ENCODE results near the gene EPHB2.

Gene EPHB2

DNA sequence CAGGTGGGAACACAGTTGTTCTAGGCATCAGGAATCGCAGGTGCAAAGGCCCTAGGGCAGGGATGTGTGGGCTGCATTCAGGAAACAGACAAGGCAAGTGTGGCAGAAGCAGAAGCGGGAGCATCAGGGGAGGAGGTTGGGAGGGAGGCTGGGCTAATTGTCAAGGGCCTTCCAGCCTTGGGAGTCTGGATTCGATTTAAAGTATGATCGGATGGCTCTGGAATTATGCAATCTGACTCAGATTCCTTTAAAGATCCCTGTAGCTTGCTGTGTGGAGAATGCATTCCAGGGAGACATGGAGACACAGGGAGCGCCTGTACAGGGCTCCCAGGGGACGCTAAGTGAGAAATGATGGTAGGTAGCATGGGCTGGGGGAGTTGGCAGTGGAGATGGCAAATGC is 175.6 kb downstream of the EPHB2 start:
- DNase-seq (ENCODE audit: low read depth): no peak

DNA sequence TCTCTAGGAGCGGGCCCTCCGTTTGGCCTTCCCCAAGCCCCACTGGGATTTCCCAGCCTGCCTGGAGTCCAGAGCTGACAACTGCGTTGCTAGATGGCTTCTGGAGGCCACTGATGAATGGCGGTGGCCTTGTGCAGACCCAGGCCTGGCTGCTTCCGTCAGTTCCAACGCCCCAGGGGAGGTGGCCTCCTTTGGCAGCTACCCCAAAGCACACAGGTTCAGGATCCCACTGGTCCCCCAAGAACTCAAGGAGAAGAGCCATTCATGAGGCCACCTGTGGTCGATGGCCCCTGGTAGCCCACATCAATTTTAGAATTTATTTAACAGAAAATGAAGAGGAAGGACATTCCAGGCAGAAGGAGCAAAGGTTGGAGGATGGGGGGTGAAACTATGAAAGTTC is 176.9 kb downstream of the EPHB2 start:
- DNase-seq (ENCODE audit: low read depth): no peak

DNA sequence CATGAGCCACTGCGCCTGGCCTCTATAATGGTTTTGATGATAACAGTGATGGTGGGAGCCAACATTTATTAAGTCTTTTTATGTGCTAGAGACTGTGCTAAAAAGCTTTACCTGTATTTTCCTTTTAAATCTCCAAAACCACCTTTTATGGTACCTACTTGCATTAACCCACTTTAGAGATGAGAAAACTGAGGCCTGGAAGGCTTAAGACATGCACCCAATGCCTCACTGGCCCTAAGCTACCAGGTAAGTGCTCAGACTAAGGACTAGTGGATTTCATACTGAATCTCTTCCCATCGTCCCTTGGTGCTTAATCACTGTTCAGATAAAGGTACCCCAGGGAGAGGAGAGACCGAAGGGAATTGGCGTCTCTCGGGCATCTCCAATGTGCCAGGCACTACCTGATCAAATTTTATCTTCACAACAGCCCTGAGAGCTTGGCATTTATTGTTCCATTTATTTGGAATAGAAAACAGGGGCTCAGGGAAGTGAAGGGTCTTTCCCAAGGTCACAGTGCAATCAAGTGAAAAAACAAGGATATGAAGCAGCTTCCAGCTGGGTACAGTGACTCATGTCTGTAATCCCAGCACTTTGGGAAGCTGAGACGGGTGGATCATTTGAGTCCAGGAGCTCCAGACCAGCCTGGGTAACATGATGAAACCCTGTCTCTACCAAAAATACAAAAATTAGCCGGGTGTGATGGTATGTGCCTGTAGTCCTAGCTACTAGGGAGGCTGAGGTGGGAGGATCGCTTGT is 177.9 kb downstream of the EPHB2 start:
- no peak for DNase-seq (ENCODE audit: low read depth)

DNA sequence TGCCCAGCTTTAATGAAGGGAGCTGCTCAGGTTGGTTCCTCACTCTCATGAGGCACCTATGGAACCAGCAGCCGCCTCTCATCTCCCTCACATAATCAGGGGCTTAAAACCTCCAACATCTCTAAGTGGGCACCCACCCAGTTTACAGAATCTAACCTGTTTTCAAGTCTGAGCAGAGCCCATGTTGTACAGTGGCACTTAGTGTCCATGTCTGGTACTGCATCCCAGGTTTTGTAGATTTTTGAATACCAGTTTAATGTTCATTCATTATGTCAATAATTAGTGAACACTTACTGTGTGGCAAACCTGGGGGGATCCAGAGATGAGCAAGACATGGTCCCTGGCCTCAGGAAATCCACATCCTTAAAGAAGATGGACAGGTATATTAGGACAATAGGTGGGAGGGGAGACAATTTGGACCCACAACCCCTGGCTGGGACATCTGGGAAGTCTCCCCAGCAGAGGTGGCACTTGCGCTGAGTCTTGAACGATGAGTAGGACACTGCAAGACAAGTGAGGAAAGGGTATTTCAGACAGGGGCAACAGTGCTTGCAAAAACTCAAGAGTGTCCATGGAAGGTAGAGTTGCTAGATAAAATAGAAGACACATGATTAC is 178.7 kb downstream of the EPHB2 start:
- DNase-seq (ENCODE audit: low read depth): no peak

DNA sequence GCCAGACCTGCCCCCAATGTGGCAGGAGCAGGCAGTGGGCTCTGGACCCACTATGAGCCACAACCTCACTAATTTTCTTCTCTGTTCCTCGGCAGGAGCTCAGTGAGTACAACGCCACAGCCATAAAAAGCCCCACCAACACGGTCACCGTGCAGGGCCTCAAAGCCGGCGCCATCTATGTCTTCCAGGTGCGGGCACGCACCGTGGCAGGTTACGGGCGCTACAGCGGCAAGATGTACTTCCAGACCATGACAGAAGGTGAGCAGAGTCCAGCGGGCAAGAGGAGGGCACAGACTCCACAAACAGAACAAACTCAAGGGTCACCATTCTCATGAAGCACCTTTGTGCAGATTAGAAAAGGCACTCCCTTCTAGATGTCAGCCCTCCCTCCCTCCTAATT is 182.2 kb downstream of the EPHB2 start:
- no peak for DNase-seq (ENCODE audit: low read depth)

DNA sequence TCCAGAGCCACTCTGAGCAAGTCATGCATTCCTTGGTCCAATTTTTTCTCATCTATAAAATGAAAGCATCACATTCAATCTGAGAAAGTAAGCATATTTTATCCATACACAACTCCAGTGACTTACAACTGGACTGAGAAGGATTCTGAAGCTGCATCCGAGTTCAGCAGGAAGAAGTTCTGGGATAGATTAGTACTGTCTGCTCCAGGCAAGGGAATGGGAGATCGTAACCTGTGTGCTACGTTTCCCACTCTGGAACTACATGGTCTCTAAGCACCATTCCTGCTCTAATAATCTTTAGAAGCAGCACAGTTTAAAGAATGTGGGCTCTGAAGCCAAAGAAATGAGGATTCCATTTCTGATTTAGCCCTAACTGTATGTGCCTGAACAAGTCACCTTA is 182.7 kb downstream of the EPHB2 start:
- DNase-seq (ENCODE audit: low read depth): no peak

DNA sequence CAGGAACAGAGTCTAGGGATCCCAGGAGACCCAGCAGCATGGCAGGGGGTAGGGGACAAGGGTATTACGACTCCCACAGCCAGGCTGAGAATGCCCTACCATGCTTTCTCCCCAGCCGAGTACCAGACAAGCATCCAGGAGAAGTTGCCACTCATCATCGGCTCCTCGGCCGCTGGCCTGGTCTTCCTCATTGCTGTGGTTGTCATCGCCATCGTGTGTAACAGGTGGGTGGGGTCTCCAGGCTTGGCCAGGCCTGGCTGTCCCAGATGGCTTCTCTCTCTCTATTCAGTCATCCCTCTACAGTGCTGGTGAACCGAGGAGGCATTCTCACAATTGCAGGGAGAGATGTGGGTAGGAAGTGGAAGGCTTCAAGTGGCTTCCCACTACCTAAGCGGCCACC is 184.7 kb downstream of the EPHB2 start:
- no peak for DNase-seq (ENCODE audit: low read depth)

DNA sequence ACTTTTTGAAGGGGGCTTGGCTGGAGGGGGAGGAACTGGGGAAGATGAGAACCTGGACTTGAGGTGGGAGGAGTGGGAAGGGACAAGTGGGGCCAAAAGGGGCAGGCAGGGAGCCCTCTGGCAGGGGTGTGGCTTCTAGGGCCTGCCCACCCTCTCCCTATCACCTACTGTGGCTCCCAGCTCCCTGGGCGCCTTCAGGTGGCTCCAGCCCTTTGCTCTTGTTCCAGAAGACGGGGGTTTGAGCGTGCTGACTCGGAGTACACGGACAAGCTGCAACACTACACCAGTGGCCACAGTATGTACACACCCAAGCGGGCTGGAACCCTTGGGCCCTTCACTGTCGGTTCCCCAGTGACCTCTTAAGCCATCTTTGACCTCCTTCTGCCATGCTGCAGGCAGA is 185.5 kb downstream of the EPHB2 start:
- DNase-seq (ENCODE audit: low read depth): no peak

DNA sequence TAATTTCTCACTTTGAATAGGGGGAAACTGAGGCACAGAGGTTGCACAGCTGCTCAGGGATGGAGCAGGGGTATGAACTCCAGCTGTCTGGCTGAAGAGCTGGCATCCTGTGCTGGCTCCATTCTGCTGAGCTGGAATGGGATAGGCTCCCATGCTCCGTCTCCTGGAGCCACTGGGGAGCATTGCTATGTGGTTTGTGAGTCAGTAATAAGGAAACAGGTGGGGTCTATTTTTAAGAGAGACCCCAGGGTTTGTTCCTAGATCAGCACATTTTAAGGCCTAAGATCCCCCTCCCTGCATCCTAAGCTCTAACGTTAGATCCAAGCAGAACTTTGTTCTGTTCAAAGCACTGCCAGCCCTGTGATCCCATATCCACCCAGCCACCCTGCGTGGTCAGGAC is 189.8 kb downstream of the EPHB2 start:
- DNase-seq (ENCODE audit: low read depth): no peak

DNA sequence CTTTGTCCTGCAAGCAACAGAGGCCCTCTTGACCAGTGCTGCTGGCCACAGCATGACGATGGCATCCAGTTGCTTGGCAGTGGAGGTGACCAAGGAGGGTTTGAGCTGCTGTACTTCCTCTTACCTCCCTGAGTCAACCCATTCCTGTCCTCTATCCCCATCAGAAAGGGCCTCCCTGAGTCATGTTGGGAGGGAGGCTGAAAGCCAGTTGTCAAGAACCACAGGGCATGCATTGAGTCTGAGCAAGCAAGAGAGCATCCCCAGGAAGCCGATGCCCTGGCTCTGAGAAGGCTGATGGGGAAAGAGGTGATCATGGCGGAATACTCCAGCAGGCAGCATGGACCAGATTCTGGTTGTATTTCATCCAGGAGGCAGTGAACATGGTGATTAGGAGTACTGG is 192.5 kb downstream of the EPHB2 start:
- no peak for DNase-seq (ENCODE audit: low read depth)

DNA sequence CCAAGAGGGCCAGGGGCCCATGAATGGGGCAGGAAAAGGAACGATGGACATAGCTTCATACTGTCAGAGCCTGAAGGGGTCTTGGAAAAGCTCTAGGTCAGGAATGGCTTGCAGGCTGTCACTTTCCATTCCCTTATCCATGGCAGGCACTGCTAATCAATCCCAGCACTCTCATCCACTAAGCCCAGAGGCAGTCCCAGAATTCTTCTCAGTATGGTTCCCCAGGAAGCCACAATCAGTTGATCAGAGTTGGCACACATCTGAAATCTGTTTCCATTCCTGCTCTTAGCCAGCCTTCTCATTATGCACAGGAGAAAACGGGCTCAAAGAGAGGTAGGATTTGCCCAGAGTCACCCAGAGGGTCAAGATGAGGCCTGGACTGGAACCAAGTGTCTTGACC is 196.3 kb downstream of the EPHB2 start:
- DNase-seq (ENCODE audit: low read depth): no peak

DNA sequence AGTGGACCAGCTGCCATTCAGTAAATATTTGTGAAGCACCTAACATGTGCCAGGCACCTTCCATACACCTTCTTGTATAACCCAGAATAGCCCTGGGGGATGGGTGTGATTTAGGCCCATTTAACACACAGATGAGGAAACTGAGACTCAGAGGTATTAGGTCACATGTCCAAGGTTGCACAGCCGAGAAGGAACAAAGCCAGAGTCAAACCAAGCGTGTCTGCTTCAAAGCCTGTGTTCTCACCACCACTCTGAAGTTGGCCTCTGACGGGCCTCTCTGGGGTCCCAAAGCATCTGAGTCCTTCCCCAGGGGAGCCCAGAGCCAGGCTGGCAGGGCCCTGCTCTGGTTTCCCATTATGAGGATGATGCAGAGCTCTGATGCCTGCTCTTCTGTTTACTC is 196.9 kb downstream of the EPHB2 start:
- DNase-seq (ENCODE audit: low read depth): no peak

DNA sequence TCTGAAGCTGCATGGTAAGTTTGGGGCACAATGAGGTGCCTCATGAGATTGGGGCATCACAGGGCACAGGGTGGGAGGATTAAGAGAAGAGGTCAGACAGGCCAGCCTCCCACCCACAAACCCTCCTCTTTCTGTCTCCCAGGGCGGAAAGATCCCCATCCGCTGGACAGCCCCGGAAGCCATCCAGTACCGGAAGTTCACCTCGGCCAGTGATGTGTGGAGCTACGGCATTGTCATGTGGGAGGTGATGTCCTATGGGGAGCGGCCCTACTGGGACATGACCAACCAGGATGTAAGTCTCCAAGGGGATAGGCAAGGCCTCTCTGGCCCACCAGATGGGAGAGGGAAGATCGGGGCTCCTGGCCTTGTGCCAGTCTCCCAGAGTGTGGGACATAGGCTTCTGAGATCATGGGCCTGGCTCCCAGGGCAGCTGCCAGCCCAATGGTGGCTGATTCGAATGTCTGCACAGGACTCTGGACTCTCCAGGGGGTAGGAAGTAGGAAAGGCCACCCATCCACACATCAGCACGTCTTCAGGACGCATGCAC is 198.3 kb downstream of the EPHB2 start:
- DNase-seq (ENCODE audit: low read depth): no peak

DNA sequence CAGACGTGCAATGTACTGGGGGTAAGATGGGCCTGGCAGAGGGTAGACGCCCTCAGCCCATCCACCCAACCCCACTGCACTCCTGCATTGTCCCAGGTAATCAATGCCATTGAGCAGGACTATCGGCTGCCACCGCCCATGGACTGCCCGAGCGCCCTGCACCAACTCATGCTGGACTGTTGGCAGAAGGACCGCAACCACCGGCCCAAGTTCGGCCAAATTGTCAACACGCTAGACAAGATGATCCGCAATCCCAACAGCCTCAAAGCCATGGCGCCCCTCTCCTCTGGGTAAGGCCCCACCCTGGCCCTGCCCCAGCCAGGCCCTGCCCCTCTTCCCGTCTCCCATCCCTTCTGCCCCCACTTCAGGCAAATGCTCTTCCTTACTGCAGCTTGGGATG is 199.6 kb downstream of the EPHB2 start:
- no peak for DNase-seq (ENCODE audit: low read depth)

DNA sequence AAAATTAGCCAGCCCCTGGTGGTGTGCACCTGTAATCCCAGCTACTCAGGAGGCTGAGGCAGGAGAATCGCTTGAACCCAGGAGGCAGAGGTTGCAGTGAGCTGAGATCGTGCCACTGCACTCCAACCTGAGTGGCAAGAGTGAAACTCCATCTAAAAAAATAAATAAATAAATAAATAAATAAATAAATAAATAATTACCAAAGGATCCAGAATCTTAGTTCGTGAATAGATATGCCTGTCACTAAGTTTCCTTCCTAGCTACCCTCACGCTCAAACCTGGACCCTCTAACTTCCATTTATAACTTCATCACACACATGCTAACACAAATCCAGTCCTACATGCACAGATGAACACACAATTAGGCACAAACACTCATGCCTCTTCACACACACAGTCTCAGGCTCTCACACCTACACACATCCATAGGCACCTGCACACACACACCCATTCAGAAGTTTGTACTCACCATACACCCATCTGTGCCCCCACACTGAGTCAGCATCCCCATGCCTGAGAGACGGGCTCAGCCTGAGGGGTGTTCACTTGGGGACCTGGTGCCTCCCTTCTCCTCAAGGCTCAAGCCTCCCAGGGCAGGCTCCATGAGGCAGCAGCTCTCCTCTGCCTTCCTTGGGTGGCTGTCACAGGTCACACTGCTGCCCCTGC is 200.5 kb downstream of the EPHB2 start:
- DNase-seq (ENCODE audit: low read depth): no peak

DNA sequence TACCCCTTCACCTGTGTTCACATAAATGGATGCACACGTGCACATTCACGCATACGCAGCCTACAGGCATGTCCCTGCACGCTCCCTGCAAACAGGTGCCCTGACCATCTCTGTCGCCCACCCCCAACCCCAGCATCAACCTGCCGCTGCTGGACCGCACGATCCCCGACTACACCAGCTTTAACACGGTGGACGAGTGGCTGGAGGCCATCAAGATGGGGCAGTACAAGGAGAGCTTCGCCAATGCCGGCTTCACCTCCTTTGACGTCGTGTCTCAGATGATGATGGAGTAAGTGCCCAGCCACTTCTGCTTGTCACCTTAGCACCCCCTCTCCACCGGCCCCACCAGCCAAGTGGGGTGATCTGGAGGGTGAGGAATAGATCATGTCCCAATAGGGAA is 201.7 kb downstream of the EPHB2 start:
- no peak for DNase-seq (ENCODE audit: low read depth)

DNA sequence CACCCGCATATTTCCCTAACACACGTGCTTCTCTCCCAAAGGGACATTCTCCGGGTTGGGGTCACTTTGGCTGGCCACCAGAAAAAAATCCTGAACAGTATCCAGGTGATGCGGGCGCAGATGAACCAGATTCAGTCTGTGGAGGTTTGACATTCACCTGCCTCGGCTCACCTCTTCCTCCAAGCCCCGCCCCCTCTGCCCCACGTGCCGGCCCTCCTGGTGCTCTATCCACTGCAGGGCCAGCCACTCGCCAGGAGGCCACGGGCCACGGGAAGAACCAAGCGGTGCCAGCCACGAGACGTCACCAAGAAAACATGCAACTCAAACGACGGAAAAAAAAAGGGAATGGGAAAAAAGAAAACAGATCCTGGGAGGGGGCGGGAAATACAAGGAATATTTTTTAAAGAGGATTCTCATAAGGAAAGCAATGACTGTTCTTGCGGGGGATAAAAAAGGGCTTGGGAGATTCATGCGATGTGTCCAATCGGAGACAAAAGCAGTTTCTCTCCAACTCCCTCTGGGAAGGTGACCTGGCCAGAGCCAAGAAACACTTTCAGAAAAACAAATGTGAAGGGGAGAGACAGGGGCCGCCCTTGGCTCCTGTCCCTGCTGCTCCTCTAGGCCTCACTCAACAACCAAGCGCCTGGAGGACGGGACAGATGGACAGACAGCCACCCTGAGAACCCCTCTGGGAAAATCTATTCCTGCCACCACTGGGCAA is 202.9 kb downstream of the EPHB2 start:
- no peak for DNase-seq (ENCODE audit: low read depth)

DNA sequence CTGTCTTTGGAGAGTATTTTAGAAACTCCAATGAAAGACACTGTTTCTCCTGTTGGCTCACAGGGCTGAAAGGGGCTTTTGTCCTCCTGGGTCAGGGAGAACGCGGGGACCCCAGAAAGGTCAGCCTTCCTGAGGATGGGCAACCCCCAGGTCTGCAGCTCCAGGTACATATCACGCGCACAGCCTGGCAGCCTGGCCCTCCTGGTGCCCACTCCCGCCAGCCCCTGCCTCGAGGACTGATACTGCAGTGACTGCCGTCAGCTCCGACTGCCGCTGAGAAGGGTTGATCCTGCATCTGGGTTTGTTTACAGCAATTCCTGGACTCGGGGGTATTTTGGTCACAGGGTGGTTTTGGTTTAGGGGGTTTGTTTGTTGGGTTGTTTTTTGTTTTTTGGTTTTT is 203.5 kb downstream of the EPHB2 start:
- no peak for DNase-seq (ENCODE audit: low read depth)

DNA sequence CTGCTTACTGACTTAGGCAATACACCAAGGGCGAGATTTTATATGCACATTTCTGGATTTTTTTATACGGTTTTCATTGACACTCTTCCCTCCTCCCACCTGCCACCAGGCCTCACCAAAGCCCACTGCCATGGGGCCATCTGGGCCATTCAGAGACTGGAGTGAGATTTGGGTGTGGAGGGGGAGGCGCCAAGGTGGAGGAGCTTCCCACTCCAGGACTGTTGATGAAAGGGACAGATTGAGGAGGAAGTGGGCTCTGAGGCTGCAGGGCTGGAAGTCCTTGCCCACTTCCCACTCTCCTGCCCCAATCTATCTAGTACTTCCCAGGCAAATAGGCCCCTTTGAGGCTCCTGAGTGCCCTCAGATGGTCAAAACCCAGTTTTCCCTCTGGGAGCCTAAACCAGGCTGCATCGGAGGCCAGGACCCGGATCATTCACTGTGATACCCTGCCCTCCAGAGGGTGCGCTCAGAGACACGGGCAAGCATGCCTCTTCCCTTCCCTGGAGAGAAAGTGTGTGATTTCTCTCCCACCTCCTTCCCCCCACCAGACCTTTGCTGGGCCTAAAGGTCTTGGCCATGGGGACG is 204.1 kb downstream of the EPHB2 start:
- DNase-seq (ENCODE audit: low read depth): no peak

DNA sequence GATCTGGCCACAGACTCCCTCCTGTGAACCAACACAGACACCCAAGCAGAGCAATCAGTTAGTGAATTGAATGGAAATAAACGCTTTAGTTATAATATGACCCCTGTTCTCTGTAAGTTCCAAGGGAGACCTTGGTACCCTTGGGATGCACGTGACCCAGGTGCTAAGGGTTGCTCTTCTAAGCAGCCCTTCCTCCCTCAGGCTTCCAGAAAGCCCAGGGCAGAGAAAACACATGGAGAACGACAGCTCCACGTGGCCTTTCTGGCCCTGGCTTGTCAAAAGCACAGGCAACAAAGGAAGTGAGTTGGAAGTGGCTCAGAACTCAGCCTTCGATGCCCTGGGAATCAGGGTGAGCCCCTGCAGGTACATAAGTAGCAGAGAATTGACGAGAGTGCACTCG is 204.6 kb downstream of the EPHB2 start:
- no peak for DNase-seq (ENCODE audit: low read depth)

DNA sequence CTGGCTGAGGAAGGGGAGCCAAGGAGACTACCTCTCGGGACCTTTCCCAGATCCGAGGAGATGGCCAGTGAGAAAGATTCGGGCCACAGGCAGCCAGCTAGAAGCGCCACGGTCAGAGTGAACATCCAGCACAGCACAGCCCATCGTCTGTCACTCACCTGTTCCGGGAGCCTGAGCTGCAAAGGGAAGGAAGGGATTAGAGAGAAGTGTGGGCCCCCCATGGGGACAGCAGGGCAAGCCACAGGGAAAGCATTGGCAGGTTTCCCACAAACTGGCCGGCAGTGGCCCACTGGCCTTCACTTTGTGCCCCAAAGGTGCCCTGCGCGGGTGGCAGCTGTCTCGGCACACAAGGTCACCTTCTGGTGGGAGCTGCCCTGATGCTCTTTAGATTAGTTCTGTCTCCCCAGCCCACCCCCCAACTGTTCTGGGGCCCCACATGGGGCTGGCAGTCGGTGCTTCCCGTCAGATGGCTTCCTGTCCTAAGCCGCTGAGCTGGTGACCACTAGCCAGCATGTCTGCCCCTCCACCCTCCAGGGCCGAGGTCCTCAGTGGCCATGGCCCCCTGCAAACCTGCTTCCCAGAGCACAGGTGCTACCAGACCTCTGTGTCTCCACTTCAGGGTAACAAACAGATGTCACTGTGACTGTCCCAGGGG is 205.3 kb downstream of the EPHB2 start:
- no peak for DNase-seq (ENCODE audit: low read depth)

DNA sequence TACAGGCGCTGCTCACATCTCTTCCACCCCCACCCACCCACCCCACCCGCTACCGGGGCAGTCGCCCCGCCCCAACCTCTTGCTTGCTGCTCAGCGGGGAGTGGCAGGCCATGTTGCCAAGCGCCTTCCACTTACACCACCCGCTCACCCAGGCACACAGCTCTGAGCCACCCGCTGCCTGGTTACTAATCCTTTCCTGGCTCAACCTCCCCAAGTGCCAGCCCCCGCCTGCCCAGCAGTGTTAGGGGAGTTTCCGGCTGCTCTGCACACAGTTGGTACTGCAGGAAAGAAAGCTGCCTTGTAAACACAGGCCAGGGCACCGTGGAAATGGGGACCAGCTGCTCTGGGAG is 205.8 kb downstream of the EPHB2 start:
- no peak for DNase-seq (ENCODE audit: low read depth)

Measured in stimulated activated CD4-positive, alpha-beta T cell treated with anti-CD3 and anti-CD28 coated beads, Interleukin-2, amount 100 ng/mL, for 4 hours (primary cell).